Glomerular visceral epithelial cell (primary cell): ENCODE results near the gene VAT1.
A peak's percentile ranks its signal among the peaks of the same experiment; 100 is the strongest.
"Not testable (repeated sequence)": the region's sequence is repeated elsewhere in the genome, so short reads cannot be mapped to it uniquely, and the experiment has no call there.

Experiments used
- DNase-seq: peaks from one replicate; pipeline ENCODE4 v3.0.0-alpha.2; 2016; ENCODE audit errors: extremely low spot score

VAT1 gene

GRCh38 chr17:43021741-43022512, at the start of gene VAT1:
Gene VAT1, minus strand, starts transcription at chr17:43022385. Its CDS starts 63 bp downstream, at chr17:43022322.
- DNase-seq: peak; percentile 82

- no peak for DNase-seq
These were observed 48.7 kb upstream of the VAT1 start for GRCh38 chr17:43070872-43071271.

- DNase-seq: no peak
These were observed 48.1 kb upstream of the VAT1 start for GRCh38 chr17:43070257-43070656.

DNA sequence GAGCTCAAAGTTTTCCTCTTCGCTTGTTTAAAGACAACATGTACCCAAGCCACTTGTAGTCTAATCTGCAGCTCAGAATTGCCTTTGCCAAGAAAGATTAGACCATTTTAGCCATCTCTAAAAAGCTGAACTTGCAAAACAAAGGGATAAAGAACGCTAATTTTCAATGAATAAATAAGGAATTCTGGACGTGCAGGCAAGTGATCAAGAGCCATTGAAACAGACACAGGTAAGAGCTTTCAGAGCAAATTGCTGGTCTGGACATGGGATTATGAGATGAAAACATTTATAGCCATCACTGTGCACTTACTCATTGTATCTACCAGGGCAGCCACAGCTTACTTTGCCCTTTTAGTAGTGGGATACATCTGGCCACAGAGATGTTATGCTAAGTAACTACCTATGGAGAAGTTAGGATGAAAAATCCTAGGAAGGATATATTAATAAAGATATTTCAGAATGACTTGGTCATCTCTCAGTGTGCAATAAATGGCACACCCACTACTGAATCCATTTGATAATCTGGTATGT, 47.2 kb upstream of the VAT1 start:
- DNase-seq: no peak

DNA sequence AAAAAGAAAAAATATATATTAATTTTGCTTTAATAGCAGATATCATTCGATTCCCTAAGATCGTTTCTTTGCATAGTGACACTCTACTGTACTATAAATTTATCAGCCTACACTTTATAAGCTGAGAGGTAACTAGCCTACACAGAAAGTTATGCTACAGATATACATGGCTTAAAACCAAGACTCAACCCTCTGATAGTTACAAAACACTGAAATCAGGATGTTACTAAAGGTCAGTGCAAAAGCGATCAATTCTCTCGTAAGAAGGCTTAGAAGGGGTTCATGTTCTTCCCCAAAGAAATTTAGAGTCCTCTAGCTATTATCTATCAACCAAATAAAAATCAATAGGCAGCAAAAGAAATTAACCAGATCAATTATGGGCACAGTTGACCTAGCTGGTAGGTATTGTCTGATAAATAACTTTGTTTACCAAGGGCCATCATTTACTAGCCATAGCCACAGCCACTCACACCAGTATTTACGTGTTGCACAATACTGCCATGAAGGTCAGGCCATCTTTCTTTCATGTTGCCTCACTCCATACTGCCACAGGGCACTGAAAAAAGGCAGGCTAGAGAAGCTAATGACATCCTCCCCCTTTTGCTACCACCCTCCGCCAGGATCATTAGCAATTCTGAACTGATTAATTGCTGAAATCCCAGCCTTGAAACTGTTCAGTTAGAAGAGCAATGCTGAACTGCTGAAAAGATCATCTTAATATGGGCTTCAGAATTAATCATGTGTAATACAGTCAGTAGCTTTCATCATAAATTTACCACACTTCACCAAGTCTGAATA, 46.6 kb upstream of the VAT1 start:
- DNase-seq: no peak

- no peak for DNase-seq
These were observed 40.9 kb upstream of the VAT1 start for GRCh38 chr17:43062984-43063638.

DNA sequence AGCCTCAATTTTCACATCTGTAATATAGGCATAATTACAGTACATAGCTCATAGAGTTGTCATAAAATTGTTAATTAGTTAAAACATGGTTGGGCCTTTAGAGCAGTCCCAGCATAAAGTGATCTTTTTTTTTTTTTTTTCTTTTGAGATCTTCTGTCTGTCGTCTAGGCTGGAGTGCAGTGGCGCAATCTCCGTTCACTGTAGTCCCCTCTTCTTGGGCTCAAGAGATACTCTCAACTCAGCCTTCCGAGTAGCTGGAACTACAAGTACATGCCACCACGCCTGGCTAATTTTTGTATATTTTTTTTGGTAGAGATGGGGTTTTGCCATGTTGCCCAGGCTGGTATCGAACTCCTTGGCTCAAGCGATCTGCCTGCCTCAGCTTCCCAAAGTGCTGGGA, 33.9 kb upstream of the VAT1 start:
- DNase-seq: no peak

- DNase-seq: not testable (repeated sequence)
These were observed 30.8 kb upstream of the VAT1 start for GRCh38 chr17:43053008-43053407.

DNA sequence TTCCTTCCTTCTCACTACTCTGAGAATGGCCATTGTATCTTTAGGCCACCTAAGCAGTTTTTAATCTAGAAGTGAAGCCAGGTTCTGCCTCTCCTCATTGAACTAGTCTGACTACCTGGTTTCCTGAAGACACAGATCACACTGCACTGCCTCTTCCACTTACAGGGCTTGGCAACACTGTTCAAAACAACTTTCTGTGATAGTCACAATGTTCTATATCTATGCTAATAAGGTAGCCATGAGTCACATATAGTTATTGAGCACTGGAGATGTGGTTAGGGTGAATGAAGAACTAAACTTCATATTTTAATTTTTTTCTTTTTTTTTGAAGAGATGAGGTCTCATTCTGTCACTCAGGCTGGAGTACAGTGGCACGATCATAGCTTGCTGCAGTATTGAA, 29.8 kb upstream of the VAT1 start:
- DNase-seq: no peak

DNA sequence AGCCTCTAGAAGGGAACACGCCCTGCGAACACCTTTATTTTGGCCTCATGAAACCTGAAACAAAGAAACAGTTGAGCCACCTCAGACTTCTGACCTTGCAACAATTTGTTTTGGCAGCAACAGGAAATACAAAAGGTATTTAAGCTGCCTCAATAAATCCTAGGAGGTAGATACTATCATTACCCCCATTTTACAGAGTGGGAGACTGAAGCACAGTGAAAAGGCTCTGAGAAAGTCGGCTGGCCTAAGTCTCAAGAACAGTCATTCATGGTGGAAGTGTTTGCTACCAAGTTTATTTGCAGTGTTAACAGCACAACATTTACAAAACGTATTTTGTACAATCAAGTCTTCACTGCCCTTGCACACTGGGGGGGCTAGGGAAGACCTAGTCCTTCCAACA, 21.8 kb upstream of the VAT1 start:
- DNase-seq: no peak

DNA sequence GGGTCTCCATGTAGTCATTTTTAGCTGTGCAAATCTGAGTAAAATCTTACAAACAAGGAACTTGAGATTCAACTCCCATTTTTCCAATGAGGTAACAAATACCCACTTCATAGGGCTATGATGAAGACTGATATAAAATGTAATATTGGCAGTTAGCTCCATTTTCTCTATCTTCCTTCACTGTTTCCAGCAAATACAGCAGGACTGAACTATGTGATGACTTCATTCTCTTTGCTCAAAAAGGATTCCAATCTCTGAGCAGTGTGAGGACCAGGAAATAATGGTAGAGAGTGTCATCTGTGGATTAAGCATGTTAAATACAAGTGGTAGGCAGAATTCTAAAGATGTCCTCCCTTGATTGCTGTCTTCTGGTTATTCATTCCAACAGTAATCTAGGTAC, 21.1 kb upstream of the VAT1 start:
- DNase-seq: no peak

GRCh38 chr17:43042025-43042628, 19.9 kb upstream of the VAT1 start:
- no peak for DNase-seq

GRCh38 chr17:43040655-43041054, 18.5 kb upstream of the VAT1 start:
- no peak for DNase-seq

DNA sequence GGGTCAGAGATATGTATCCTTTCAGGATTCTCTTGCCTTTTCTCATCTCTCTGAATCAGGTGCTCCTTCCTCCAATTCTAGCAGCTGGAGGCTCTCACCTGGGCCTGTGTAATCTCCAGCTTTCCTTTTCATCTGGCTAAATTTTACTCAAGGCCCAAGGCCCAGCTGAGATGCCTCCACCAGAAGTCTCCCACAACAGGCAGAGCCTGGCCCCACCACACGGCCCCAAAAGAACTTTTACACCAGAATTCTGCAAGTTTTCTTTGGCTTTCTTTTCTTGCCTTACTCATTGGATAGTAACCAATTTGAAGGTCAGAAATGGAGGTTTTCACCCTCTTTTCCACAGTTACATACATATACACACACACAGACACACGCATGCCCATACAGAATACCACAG, 17.5 kb upstream of the VAT1 start:
- no peak for DNase-seq

GRCh38 chr17:43034894-43035293, 12.7 kb upstream of the VAT1 start:
- no peak for DNase-seq

GRCh38 chr17:43033948-43034881, 12.0 kb upstream of the VAT1 start:
- DNase-seq: no peak

DNA sequence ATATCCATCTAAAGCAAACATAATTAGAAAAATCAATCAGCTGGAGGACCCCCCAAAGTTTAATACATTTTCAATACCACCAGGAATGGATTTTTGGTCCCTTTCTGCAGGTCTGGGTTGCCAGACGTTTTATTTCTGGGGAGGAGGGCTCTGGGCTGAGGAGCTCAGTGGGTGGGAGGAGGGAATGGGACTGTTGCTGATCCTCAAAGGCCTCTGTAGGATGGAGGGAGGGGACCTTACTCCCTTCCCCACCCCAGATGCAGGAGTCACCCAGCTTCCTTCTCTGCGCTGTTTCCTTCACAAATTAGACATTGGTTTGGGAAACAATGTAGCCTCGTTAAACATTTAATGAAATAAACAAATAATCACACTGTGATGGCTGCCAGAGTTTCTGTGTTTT, 9.5 kb upstream of the VAT1 start:
- DNase-seq: no peak

GRCh38 chr17:43030137-43030767, 8.1 kb upstream of the VAT1 start:
- no peak for DNase-seq

GRCh38 chr17:43028221-43028861, 6.2 kb upstream of the VAT1 start:
- no peak for DNase-seq
